ENCODE data around the gene DHX35. TPM values are rescaled to one million over a fixed set of nuclear protein-coding genes. Genes with fewer than 3 reads are reported as not detected.

DHX35 gene
- total and polyA plus RNA-seq, 2 of the 13 experiments (the other 11 are each of a cell fraction or from before 2014, with no cell fraction given): 25.8 to 28.7 TPM

DNA sequence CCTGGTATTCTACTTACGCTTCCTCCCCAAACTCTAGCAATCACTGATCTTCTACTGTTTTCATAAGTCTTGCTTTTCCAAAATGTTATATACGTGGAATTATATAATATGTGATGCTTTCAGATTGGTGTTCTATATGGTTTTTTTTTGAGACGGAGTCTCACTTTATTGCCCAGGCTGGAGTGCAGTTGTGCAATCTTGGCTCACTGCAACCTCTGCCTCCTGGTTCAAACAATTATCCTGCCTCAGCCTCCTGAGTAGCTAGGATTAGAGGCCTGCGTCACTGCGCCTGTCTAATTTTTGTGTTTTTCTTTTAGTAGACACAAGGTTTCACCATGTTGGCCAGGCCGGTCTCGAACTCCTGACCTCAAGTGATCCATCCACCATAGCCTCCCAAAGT lies 46.8 kb upstream of the DHX35 start (continued):
- TF ChIP-seq, protein P1, sequence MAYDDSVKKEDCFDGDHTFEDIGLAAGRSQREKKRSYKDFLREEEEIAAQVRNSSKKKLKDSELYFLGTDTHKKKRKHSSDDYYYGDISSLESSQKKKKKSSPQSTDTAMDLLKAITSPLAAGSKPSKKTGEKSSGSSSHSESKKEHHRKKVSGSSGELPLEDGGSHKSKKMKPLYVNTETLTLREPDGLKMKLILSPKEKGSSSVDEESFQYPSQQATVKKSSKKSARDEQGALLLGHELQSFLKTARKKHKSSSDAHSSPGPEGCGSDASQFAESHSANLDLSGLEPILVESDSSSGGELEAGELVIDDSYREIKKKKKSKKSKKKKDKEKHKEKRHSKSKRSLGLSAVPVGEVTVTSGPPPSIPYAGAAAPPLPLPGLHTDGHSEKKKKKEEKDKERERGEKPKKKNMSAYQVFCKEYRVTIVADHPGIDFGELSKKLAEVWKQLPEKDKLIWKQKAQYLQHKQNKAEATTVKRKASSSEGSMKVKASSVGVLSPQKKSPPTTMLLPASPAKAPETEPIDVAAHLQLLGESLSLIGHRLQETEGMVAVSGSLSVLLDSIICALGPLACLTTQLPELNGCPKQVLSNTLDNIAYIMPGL (CRISPR knock-in tag; IDR thresholded peaks at IDR 0.05; ENCODE audit: borderline replicate concordance in 1 of 2, low read depth in 1 of 2): no peak
- TF ChIP-seq PLRG1 (conservative IDR thresholded peaks at IDR 0.05) (no peak), POLR2AphosphoS2 (IDR thresholded peaks at IDR 0.05; ENCODE audit: low read depth, low read length) (no peak), ZMYM3 (CRISPR knock-in tag; IDR thresholded peaks at IDR 0.05) (peak; percentile 73), ARNT (IDR thresholded peaks at IDR 0.05) (no peak), ZNF121 (CRISPR knock-in tag; IDR thresholded peaks at IDR 0.05) (peak; percentile 95), YY1 (IDR thresholded peaks at IDR 0.05; ENCODE audit: insufficient read depth, insufficient replicate concordance, low read depth, low read length) (no peak), NFIB (CRISPR knock-in tag; IDR thresholded peaks at IDR 0.05; ENCODE audit: borderline replicate concordance) (no peak), ZNF780A (CRISPR knock-in tag; IDR thresholded peaks at IDR 0.05) (no peak), BRD4 (CRISPR knock-in tag; IDR thresholded peaks at IDR 0.05) (no peak), ONECUT2 (CRISPR knock-in tag; IDR thresholded peaks at IDR 0.05) (no peak), ZMAT3 (CRISPR knock-in tag; conservative IDR thresholded peaks at IDR 0.05) (no peak), SKI (IDR thresholded peaks at IDR 0.05; ENCODE audit: partially characterized antibody) (no peak), TOE1 (CRISPR knock-in tag; IDR thresholded peaks at IDR 0.05) (no peak), ZNF207 (IDR thresholded peaks at IDR 0.05; ENCODE audit: borderline replicate concordance) (no peak), HOXA3 (CRISPR knock-in tag; IDR thresholded peaks at IDR 0.05) (peak; percentile 31; the same call in 1 of the 2 replicates), ZNF232 (CRISPR knock-in tag; IDR thresholded peaks at IDR 0.05; ENCODE audit: borderline replicate concordance) (no peak)
- TF ChIP-seq, protein P2, sequence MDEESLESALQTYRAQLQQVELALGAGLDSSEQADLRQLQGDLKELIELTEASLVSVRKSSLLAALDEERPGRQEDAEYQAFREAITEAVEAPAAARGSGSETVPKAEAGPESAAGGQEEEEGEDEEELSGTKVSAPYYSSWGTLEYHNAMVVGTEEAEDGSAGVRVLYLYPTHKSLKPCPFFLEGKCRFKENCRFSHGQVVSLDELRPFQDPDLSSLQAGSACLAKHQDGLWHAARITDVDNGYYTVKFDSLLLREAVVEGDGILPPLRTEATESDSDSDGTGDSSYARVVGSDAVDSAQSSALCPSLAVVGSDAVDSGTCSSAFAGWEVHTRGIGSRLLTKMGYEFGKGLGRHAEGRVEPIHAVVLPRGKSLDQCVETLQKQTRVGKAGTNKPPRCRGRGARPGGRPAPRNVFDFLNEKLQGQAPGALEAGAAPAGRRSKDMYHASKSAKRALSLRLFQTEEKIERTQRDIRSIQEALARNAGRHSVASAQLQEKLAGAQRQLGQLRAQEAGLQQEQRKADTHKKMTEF (CRISPR knock-in tag; IDR thresholded peaks at IDR 0.05): 0 out of 2 replicates have a peak, but pooled peaks have one; percentile 34
- TF ChIP-seq, protein P3, sequence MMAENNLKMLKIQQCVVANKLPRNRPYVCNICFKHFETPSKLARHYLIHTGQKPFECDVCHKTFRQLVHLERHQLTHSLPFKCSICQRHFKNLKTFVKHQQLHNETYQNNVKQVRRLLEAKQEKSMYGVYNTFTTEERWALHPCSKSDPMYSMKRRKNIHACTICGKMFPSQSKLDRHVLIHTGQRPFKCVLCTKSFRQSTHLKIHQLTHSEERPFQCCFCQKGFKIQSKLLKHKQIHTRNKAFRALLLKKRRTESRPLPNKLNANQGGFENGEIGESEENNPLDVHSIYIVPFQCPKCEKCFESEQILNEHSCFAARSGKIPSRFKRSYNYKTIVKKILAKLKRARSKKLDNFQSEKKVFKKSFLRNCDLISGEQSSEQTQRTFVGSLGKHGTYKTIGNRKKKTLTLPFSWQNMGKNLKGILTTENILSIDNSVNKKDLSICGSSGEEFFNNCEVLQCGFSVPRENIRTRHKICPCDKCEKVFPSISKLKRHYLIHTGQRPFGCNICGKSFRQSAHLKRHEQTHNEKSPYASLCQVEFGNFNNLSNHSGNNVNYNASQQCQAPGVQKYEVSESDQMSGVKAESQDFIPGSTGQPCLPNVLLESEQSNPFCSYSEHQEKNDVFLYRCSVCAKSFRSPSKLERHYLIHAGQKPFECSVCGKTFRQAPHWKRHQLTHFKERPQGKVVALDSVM (CRISPR knock-in tag; IDR thresholded peaks at IDR 0.05): peak; percentile 76
- TF ChIP-seq, protein P4, sequence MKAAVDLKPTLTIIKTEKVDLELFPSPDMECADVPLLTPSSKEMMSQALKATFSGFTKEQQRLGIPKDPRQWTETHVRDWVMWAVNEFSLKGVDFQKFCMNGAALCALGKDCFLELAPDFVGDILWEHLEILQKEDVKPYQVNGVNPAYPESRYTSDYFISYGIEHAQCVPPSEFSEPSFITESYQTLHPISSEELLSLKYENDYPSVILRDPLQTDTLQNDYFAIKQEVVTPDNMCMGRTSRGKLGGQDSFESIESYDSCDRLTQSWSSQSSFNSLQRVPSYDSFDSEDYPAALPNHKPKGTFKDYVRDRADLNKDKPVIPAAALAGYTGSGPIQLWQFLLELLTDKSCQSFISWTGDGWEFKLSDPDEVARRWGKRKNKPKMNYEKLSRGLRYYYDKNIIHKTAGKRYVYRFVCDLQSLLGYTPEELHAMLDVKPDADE (CRISPR knock-in tag; IDR thresholded peaks at IDR 0.05): no peak
- TF ChIP-seq, protein P5, sequence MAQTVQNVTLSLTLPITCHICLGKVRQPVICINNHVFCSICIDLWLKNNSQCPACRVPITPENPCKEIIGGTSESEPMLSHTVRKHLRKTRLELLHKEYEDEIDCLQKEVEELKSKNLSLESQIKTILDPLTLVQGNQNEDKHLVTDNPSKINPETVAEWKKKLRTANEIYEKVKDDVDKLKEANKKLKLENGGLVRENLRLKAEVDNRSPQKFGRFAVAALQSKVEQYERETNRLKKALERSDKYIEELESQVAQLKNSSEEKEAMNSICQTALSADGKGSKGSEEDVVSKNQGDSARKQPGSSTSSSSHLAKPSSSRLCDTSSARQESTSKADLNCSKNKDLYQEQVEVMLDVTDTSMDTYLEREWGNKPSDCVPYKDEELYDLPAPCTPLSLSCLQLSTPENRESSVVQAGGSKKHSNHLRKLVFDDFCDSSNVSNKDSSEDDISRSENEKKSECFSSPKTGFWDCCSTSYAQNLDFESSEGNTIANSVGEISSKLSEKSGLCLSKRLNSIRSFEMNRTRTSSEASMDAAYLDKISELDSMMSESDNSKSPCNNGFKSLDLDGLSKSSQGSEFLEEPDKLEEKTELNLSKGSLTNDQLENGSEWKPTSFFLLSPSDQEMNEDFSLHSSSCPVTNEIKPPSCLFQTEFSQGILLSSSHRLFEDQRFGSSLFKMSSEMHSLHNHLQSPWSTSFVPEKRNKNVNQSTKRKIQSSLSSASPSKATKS (CRISPR knock-in tag; IDR thresholded peaks at IDR 0.05): no peak

Data from HepG2 (cell line).